Spleen (tissue), 11 donors: ENCODE data around the gene FSTL4. TPM values are rescaled to one million over a fixed set of nuclear protein-coding genes. Genes with fewer than 3 reads are reported as not detected.

Experiments used
- DNase-seq: peaks from one replicate; pipeline ENCODE4 v3.0.0-alpha.2; 2020
- H3K27ac ChIP-seq, 8 donors: fragments of 200-600 bp; sonication (generic) in 7 of 8; 1 replicate in 4 of 8; 2 replicates in 4 of 8; pipeline versions ENCODE4 v1.5.0 to v1.8.0; 2016 to 2021; ENCODE audit warnings: inconsistent platforms in 4 of 8, mild to moderate bottlenecking in 4 of 8, moderate library complexity in 1 of 8
- H3K27me3 ChIP-seq, 7 donors: fragments of 200-600 bp; sonication (generic) in 6 of 7; replicated peaks in 1 of 7; 1 replicate in 4 of 7; 2 replicates in 3 of 7; pipeline versions ENCODE4 v1.5.0 to v1.8.0; 2016 to 2021; ENCODE audit warnings: inconsistent platforms in 3 of 7, mild to moderate bottlenecking in 1 of 7
- H3K36me3 ChIP-seq, 6 donors: fragments of 200-600 bp; sonication (generic) in 5 of 6; 1 replicate in 4 of 6; 2 replicates in 2 of 6; pipeline versions ENCODE4 v1.5.0 to v1.8.0; 2016 to 2021; ENCODE audit warnings: inconsistent platforms in 2 of 6
- H3K4me1 ChIP-seq, 6 donors: fragments of 200-600 bp; sonication (generic) in 5 of 6; 1 replicate in 3 of 6; 2 replicates in 3 of 6; pipeline versions ENCODE4 v1.5.0 to v1.8.0; 2016 to 2021; ENCODE audit warnings: inconsistent platforms in 3 of 6
- H3K4me3 ChIP-seq, 8 donors: fragments of 200-600 bp; sonication (generic) in 7 of 8; 1 replicate in 4 of 8; 2 replicates in 4 of 8; pipeline versions ENCODE4 v1.5.0 to v1.8.0; 2016 to 2021; ENCODE audit warnings: inconsistent platforms in 4 of 8, mild to moderate bottlenecking in 4 of 8, moderate library complexity in 2 of 8
- H3K9me3 ChIP-seq, 8 donors: fragments of 200-600 bp; sonication (generic) in 7 of 8; 1 replicate in 4 of 8; 2 replicates in 4 of 8; pipeline versions ENCODE4 v1.5.0 to v1.8.0; 2016 to 2021; ENCODE audit warnings: inconsistent platforms in 4 of 8
- POLR2A ChIP-seq, 3 donors: fragments of 450-650 bp; IDR thresholded peaks; one replicate each; pipeline ENCODE4 v1.5.1; 2017; ENCODE audit warnings: antibody characterized with exemption in 3 of 3, mild to moderate bottlenecking in 1 of 3
- POLR2AphosphoS5 ChIP-seq, 3 donors: sonication (generic); formaldehyde crosslinking; IDR thresholded peaks; one replicate each; pipeline ENCODE4 v1.5.1; 2017; ENCODE audit warnings: antibody characterized with exemption in 3 of 3
- whole genome bisulfite sequencing, 5 donors: extraction: QIAGEN DNeasy Blood & Tissue Kit in 3 of 5; methylation state at CpG; one replicate each; pipeline versions ENCODE4 v1.1.5 to v1.1.7; 2013 to 2018; 5-methylcytosine and 5-hydroxymethylcytosine counted together
- intact Hi-C: fragments of 100-400 bp; cut with DNase I; formaldehyde crosslinking; loops from one replicate; pipeline ENCODE4 v1.15.0; 2023; ENCODE audit warnings: low total_unique reads
- polyA plus RNA-seq, 3 donors: library from polyadenylated mRNA; stranded (reverse); fragments of 200-250 nt; gene quantifications; one replicate each; pipeline ENCODE4 v1.2.1, GENCODE V29; 2013
- total RNA-seq, 7 donors: library from RNA; depleted of rRNA in 3 of 7; stranded (reverse); fragments of >200 nt in 3 of 7; fragmentation: NEBNext Ultra II Directional in 4 of 7; extraction: Animal tissue kit (Norgen Biotek cat#: 25700) in 4 of 7; gene quantifications; one replicate each; pipeline versions ENCODE4 v1.1.0 to v1.2.1, GENCODE V29; 2016 to 2021
- TF ChIP-seq, protein P1 (sequence below), 11 experiments: fragments of 200-600 bp in 7 of 11; fragments of 450-650 bp in 4 of 11; sonication (generic) in 4 of 11; IDR thresholded peaks in 8 of 11; conservative IDR thresholded peaks in 3 of 11; 1 replicate in 7 of 11; 2 replicates in 4 of 11; pipeline versions ENCODE4 v1.4.0 to v1.8.0; 2016 to 2021; ENCODE audit warnings: antibody characterized with exemption in 11 of 11, inconsistent platforms in 4 of 11, mild to moderate bottlenecking in 1 of 11
- donor health status: healthy with polysubstance abuse.
- donor health status: DM: no; HTN: no; CAD: no; lungs with moderate emphysema.
- donor health status: DM: no; HTN: no; CAD: no.
- donor health status: Bipolar disorder and iron deficiency.
- donor health status: healthy.
- donor health status: DM: no; HTN: no; CAD: no.
- donor health status: DM: yes; HTN: yes; CAD: no.

The FSTL4 gene
- total and polyA plus RNA-seq, 10 donors, result under 0.01 to 1.0 (median 0.37) TPM; not detected in 4

DNA sequence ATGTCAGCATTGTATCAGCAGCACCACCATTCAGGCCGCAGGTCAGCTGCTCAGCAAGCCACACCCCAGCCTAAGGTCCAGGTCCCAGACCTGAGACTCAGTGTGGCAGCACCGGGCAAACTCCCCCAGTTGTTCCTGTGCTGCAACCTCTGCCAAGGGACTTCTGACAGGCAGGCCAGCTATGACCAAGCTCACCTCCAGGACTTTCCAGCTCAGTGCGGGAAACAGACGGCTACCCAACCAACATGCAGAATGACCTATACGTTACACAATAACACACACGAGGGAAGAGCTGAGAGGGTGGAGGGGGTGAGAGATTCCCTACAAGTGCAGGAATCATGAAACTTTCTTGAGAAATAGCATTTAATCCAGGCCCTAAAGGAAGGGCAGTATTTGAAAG, 143.7 kb downstream of the FSTL4 start:
- no peak for DNase-seq
- H3K36me3 ChIP-seq, result no peaks in the 10 kb centered on the region
- TF ChIP-seq POLR2A (IDR thresholded peaks at IDR 0.05), result no peak
- intact Hi-C loops, result no loop called here
- no peaks in the 10 kb centered on the region for H3K4me1 ChIP-seq
- WGBS, 5 donors, result 65 to 87% (median 72%) methylated on average over 6 of the region's 6 CpGs
- no peak overlapping the region for H3K27ac ChIP-seq
- H3K9me3 ChIP-seq, result no peaks in the 10 kb centered on the region
- H3K4me3 ChIP-seq, result no peak overlapping the region
- H3K27me3 ChIP-seq, result peaks cover 0 to 10% (median 0%) of the 10 kb centered on the region in 7 donors

DNA sequence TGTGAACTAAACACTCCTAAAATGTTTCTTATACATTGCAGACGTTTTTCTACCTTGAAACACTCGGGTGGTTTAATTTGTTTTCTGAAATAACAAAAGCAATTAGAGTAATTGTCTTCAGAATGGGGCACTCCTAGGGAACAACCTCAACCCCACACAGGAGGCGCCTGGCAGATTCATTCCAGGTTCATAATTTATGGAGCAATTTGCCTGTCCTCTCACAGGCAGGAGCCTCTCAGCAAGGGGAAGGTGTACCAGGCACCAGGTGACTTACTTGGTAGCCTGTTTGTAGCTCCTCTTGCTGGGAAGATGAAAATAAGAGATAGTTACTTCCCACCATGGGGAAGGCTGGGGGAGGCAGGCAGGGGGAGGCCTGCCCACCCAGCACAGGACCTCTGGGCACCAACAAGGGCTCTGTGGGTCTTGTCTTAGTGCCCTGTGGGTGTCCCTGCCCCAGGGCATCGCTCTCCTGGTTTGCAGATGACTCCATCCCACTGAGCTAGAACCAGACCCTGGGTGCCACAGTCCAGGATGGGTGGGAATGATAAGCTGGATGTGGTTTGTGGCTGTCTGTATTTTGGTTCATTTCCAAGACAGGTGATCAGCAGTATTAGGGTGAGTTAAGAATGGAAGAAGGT, 144.4 kb downstream of the FSTL4 start:
- no peak overlapping the region for H3K4me3 ChIP-seq
- no peaks in the 10 kb centered on the region for H3K4me1 ChIP-seq
- no peak overlapping the region for H3K27ac ChIP-seq

DNA sequence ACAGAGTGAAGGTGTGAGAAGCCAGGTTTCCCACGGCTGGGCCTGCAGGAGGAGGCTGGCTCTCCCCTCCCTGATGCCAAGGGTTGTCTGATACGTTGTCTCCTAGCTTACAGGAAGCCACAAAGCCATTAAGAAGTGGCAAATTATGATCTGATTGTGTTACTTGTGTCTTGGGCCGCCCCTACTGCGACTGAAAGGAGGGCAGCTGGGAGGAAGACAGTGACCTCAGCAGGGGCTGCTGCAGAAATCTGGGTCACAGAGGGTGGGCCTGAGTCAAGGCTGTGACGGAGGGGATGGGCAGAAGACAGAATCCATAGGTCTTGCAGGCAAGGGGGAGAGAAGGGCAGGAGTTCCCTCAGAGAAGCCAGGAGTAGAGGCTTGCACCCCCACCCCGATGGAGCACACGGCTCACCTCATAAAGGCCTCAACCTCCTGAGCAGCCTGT, 145.0 kb downstream of the FSTL4 start:
- Histone ChIP-seq H3K9me3 (no peaks in the 10 kb centered on the region), H3K27me3 (no peaks in the 10 kb centered on the region), H3K4me3 (no peak overlapping the region), H3K27ac (no peak overlapping the region), H3K36me3 (no peaks in the 10 kb centered on the region), H3K4me1 (no peaks in the 10 kb centered on the region)
- TF ChIP-seq POLR2AphosphoS5 (IDR thresholded peaks at IDR 0.05) (no peak), POLR2A (IDR thresholded peaks at IDR 0.05) (no peak)
- TF ChIP-seq, protein P1, sequence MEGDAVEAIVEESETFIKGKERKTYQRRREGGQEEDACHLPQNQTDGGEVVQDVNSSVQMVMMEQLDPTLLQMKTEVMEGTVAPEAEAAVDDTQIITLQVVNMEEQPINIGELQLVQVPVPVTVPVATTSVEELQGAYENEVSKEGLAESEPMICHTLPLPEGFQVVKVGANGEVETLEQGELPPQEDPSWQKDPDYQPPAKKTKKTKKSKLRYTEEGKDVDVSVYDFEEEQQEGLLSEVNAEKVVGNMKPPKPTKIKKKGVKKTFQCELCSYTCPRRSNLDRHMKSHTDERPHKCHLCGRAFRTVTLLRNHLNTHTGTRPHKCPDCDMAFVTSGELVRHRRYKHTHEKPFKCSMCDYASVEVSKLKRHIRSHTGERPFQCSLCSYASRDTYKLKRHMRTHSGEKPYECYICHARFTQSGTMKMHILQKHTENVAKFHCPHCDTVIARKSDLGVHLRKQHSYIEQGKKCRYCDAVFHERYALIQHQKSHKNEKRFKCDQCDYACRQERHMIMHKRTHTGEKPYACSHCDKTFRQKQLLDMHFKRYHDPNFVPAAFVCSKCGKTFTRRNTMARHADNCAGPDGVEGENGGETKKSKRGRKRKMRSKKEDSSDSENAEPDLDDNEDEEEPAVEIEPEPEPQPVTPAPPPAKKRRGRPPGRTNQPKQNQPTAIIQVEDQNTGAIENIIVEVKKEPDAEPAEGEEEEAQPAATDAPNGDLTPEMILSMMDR (IDR thresholded peaks at IDR 0.05 in 8 of 11, conservative IDR thresholded peaks at IDR 0.05 in 3 of 11), result no peak
- intact Hi-C loops, result no loop called here
- no peak for DNase-seq
- WGBS, 5 donors, result 30 to 53% (median 46%) methylated on average over 7 of the region's 7 CpGs

More for the DNA sequence above, 144.4 kb downstream of the FSTL4 start:
- no peaks in the 10 kb centered on the region for H3K9me3 ChIP-seq
- DNase-seq, result no peak
- 68 to 81% (median 76%) methylated on average over 4 of the region's 4 CpGs for WGBS, 5 donors
- peaks cover 0 to 3% (median 0%) of the 10 kb centered on the region in 7 donors for H3K27me3 ChIP-seq
- TF ChIP-seq, protein P1 (IDR thresholded peaks at IDR 0.05 in 8 of 11, conservative IDR thresholded peaks at IDR 0.05 in 3 of 11), result no peak
- TF ChIP-seq POLR2AphosphoS5 (IDR thresholded peaks at IDR 0.05) (no peak), POLR2A (IDR thresholded peaks at IDR 0.05) (no peak)
- H3K36me3 ChIP-seq, result no peaks in the 10 kb centered on the region
- intact Hi-C loops, result no loop called here

DNA sequence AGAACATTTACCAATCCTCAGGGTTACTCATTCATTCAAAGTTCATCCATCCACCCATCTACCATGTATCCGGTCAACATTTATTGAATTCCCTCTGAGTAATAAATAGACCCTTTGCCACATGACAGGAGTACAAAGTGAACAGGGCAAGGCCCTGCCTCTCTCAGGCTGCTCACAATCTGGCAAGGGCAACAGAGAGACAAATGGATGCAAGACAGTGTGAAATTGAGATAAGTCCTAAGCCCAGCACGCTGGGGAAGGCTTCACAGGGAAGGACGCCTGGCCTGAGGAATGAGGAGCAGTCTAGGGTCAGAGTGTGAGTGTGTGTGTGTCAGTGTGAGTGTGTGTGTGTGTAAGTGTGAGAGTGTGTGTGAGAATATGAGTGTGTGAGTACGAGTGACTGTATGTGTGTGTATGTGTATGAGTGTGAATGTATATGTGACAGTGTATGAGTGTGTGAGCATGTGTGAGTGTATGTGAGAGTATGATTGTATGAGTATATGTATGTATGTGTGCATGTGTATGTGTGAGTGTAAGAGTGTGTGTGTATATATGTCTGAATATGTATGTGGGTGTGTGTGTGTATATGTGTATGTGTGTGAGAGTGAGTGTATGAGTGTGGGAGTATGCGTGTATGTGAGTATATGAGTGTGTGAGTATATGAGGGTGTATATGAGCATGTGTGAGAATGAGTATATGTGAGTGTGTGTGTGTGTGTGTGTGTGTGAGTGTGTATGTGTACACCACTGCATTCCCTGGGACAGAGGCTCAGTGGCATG, 145.6 kb downstream of the FSTL4 start:
- H3K27ac ChIP-seq, result no peak overlapping the region
- 88 to 97% (median 90%) methylated on average over 5 of the region's 5 CpGs for WGBS, 5 donors
- H3K4me3 ChIP-seq, result no peak overlapping the region
- H3K4me1 ChIP-seq, result no peaks in the 10 kb centered on the region
- H3K9me3 ChIP-seq, result no peaks in the 10 kb centered on the region
- H3K27me3 ChIP-seq, result no peaks in the 10 kb centered on the region
- no peak for DNase-seq
- no peak for TF ChIP-seq POLR2A (IDR thresholded peaks at IDR 0.05)
- TF ChIP-seq POLR2AphosphoS5 (IDR thresholded peaks at IDR 0.05), result no peak
- TF ChIP-seq, protein P1 (IDR thresholded peaks at IDR 0.05 in 8 of 11, conservative IDR thresholded peaks at IDR 0.05 in 3 of 11), result no peak
- H3K36me3 ChIP-seq, result no peaks in the 10 kb centered on the region
- intact Hi-C loops, result no loop called here
